ENCODE measurements around the gene PIP4K2A. TPM values are rescaled to one million over a fixed set of nuclear protein-coding genes. Genes with fewer than 3 reads are reported as not detected.

The PIP4K2A gene
- total and polyA plus RNA-seq, 7 donors = 2.3 to 9.7 (median 6.4) TPM

GRCh38 chr10:22649390-22649841 lies 65.0 kb downstream of the PIP4K2A start:
- peaks cover 19% of the 10 kb centered on the region for H3K4me1 ChIP-seq
- intact Hi-C loops (cut with DNase I) = no loop called here
- ATAC-seq = no peak

GRCh38 chr10:22648547-22648961 lies 65.8 kb downstream of the PIP4K2A start:
- H3K36me3 ChIP-seq (ENCODE audit: insufficient read depth in 1 of 2, low read depth in 1 of 2) = no peaks in the 10 kb centered on the region
- no peaks in the 10 kb centered on the region for H3K27me3 ChIP-seq (ENCODE audit: insufficient read depth in 3 of 3, low read length in 2 of 3)
- DNase-seq = no peak
- H3K27ac ChIP-seq = no peak overlapping the region
- intact Hi-C loops (cut with DNase I) = no loop called here
- H3K9me3 ChIP-seq = no peaks in the 10 kb centered on the region
- H3K4me3 ChIP-seq = no peak overlapping the region
- no peak for ATAC-seq
- WGBS, 3 donors = 33 to 49% (median 48%) methylated on average over 2 of the region's 2 CpGs
- peaks cover 19% of the 10 kb centered on the region for H3K4me1 ChIP-seq
- no peak for TF ChIP-seq CTCF (IDR thresholded peaks at IDR 0.05)

More at GRCh38 chr10:22649390-22649841, 65.0 kb downstream of the PIP4K2A start:
- no peak for DNase-seq
- Histone ChIP-seq H3K4me3 (no peak overlapping the region), H3K9me3 (no peaks in the 10 kb centered on the region), H3K27me3 (ENCODE audit: insufficient read depth in 3 of 3, low read length in 2 of 3) (no peaks in the 10 kb centered on the region), H3K36me3 (ENCODE audit: insufficient read depth in 1 of 2, low read depth in 1 of 2) (no peaks in the 10 kb centered on the region), H3K27ac (no peak overlapping the region)
- 60 to 71% (median 64%) methylated on average over 9 of the region's 9 CpGs for WGBS, 3 donors
- TF ChIP-seq CTCF (IDR thresholded peaks at IDR 0.05) = no peak

- no peaks in the 10 kb centered on the region for H3K36me3 ChIP-seq (ENCODE audit: insufficient read depth in 1 of 2, low read depth in 1 of 2)
- intact Hi-C loops (cut with DNase I) = no loop called here
- no peak overlapping the region for H3K27ac ChIP-seq
- H3K27me3 ChIP-seq (ENCODE audit: insufficient read depth in 3 of 3, low read length in 2 of 3) = no peaks in the 10 kb centered on the region
- no peak for TF ChIP-seq CTCF (IDR thresholded peaks at IDR 0.05)
- no peak overlapping the region for H3K4me3 ChIP-seq
- WGBS, 3 donors = 75 to 84% (median 77%) methylated on average over 5 of the region's 5 CpGs
- H3K4me1 ChIP-seq = peaks cover 17% of the 10 kb centered on the region
- ATAC-seq = no peak
- no peak for DNase-seq
- H3K9me3 ChIP-seq = no peaks in the 10 kb centered on the region
These were observed 67.1 kb downstream of the PIP4K2A start for GRCh38 chr10:22647244-22647643.

- TF ChIP-seq CTCF (IDR thresholded peaks at IDR 0.05) = no peak
- intact Hi-C loops (cut with DNase I) = no loop called here
- Histone ChIP-seq H3K27me3 (ENCODE audit: insufficient read depth in 3 of 3, low read length in 2 of 3) (no peaks in the 10 kb centered on the region), H3K4me3 (no peak overlapping the region), H3K27ac (no peak overlapping the region), H3K9me3 (no peaks in the 10 kb centered on the region), H3K36me3 (ENCODE audit: insufficient read depth in 1 of 2, low read depth in 1 of 2) (no peaks in the 10 kb centered on the region), H3K4me1 (peaks cover 13% of the 10 kb centered on the region)
- 80 to 91% (median 84%) methylated on average over 2 of the region's 2 CpGs for WGBS, 3 donors
- DNase-seq = no peak
- ATAC-seq = no peak
These were observed 68.0 kb downstream of the PIP4K2A start for GRCh38 chr10:22646388-22646853.

- no peak for DNase-seq
- intact Hi-C loops (cut with DNase I) = no loop called here
- H3K27ac ChIP-seq = no peak overlapping the region
- no peak overlapping the region for H3K4me3 ChIP-seq
- H3K36me3 ChIP-seq (ENCODE audit: insufficient read depth in 1 of 2, low read depth in 1 of 2) = no peaks in the 10 kb centered on the region
- no peak for ATAC-seq
- peaks cover 9% of the 10 kb centered on the region for H3K4me1 ChIP-seq
- no peaks in the 10 kb centered on the region for H3K27me3 ChIP-seq (ENCODE audit: insufficient read depth in 3 of 3, low read length in 2 of 3)
- TF ChIP-seq CTCF (IDR thresholded peaks at IDR 0.05) = no peak
- 85 to 98% (median 86%) methylated on average over 3 of the region's 3 CpGs for WGBS, 3 donors
- no peaks in the 10 kb centered on the region for H3K9me3 ChIP-seq
These were observed 70.2 kb downstream of the PIP4K2A start for GRCh38 chr10:22644222-22644621.

Measured in psoas muscle (tissue), 8 donors.